Stimulated activated memory B cell treated with anti-CD40 and anti-IgM and Interleukin-4, amounts not matched to agents 10 μg/mL and 1 μg/mL and 100 μg/mL, for 72 hours (primary cell): ENCODE data around the gene RNF44.
"Not testable (repeated sequence)": the region's sequence is repeated elsewhere in the genome, so short reads cannot be mapped to it uniquely, and the experiment has no call there.

ENCODE experiments used
- ATAC-seq: fragments of 150-1000 bp; cut with Tn5 transposase; 2 replicates; pipeline ENCODE4 v1.10.0; 2021
- H3K27ac Mint-ChIP-seq: one replicate; pipeline ENCODE4 v1.8.0; 2022; ENCODE audit warnings: mild to moderate bottlenecking, mixed read lengths
- H3K27me3 Mint-ChIP-seq: one replicate; pipeline ENCODE4 v1.8.0; 2022; ENCODE audit warnings: mixed read lengths
- H3K36me3 Mint-ChIP-seq: one replicate; pipeline ENCODE4 v1.8.0; 2022; ENCODE audit warnings: mixed read lengths
- H3K4me1 Mint-ChIP-seq: one replicate; pipeline ENCODE4 v1.8.0; 2022; ENCODE audit warnings: mixed read lengths
- H3K4me3 Mint-ChIP-seq: one replicate; pipeline ENCODE4 v1.8.0; 2022; ENCODE audit warnings: mild to moderate bottlenecking, moderate library complexity, mixed read lengths
- H3K9me3 Mint-ChIP-seq: one replicate; pipeline ENCODE4 v1.8.0; 2022; ENCODE audit warnings: mixed read lengths

The RNF44 gene

DNA sequence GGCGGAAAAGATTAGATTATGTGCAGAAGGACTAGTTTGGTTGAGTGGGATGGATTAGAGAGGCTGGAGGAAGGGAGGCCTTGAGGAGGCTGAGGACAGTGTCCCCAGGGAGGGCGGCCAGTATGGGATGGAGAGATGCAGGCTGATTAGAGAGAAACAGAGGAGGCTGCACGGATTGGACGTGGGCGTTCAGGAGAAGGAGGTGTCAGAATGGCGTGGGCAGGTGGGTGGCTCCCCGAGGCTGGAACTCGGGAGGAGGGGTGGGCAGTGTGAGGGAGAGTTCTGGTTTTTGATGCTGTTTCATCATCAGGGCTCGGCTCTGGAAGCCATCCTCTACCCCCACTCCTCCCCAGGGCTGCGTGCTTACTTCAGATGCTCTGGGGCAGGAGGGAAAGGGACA is 25.0 kb upstream of the RNF44 start:
- no peak overlapping the region for H3K27ac Mint-ChIP-seq
- H3K27me3 Mint-ChIP-seq, result peaks cover 56% of the 10 kb centered on the region
- no peak overlapping the region for H3K4me3 Mint-ChIP-seq
- peaks cover 14% of the 10 kb centered on the region for H3K4me1 Mint-ChIP-seq
- no peaks in the 10 kb centered on the region for H3K36me3 Mint-ChIP-seq
- H3K9me3 Mint-ChIP-seq, result no peaks in the 10 kb centered on the region
- no peak for ATAC-seq

DNA sequence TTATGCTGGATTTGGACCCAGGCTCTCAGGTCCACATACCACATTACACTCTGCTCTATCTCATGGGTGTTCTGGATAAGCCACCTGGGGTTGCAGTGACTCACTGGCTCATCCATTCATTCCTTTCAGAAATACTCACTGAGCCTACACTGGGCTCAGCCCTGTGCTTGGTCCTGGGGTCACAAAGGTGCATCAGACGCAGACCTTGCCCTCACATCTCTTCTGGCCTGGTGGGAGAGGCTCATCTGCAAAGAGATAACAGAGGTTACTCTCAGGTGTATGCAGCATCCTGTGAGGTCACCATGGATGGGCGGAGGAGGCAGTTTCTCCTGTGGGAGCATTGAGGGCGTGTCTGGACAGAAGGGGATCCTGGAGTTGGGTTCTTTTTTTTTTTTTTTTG is 24.1 kb upstream of the RNF44 start:
- no peak for ATAC-seq
- Mint-ChIP-seq H3K4me1 (peaks cover 14% of the 10 kb centered on the region), H3K27me3 (peaks cover 51% of the 10 kb centered on the region), H3K9me3 (no peaks in the 10 kb centered on the region), H3K4me3 (no peak overlapping the region), H3K36me3 (no peaks in the 10 kb centered on the region), H3K27ac (no peak overlapping the region)

DNA sequence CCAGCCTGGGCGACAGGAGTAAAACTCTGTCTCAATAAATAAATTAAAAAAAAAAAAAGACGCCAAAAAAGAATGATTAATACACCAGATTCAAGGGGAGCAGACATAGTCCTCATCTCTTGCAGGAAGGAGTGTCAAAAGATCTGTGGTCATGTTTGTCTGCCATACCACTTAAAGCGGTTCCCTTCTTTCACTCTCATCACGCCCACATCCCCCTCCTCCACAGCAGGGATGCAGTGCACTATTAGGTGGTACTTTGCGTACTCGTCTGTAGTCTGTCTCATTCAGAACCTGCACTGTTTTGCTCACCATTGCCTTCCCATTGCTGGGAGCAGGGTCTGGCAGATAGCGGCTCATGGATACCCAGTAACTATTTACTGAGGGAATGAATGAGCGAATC is 23.2 kb upstream of the RNF44 start:
- H3K4me1 Mint-ChIP-seq, result peaks cover 14% of the 10 kb centered on the region
- H3K4me3 Mint-ChIP-seq, result no peak overlapping the region
- H3K36me3 Mint-ChIP-seq, result no peaks in the 10 kb centered on the region
- ATAC-seq, result no peak
- no peak overlapping the region for H3K27ac Mint-ChIP-seq
- no peaks in the 10 kb centered on the region for H3K9me3 Mint-ChIP-seq
- H3K27me3 Mint-ChIP-seq, result peaks cover 42% of the 10 kb centered on the region

DNA sequence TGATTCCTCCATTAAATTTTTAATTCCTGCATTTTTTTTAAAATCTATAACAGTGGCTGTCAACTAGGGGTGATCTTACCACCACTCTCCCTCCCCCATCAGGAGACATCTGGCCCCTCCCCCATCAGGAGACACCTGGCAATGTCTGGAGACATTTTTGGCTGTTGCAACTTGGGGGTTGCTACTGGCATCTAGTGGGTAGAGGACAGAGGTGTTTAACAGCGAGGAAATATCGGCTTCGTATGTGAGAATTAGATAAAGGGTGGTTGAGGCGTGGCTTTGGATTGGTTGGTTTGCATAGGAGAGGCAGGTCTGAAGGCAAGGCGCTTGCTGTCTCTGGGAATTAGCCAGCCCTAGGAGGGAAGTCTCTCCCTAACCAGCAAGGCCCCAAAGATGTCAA is 22.5 kb upstream of the RNF44 start:
- H3K36me3 Mint-ChIP-seq, result no peaks in the 10 kb centered on the region
- no peak overlapping the region for H3K4me3 Mint-ChIP-seq
- H3K4me1 Mint-ChIP-seq, result peaks cover 20% of the 10 kb centered on the region
- no peak for ATAC-seq
- H3K9me3 Mint-ChIP-seq, result no peaks in the 10 kb centered on the region
- H3K27me3 Mint-ChIP-seq, result peaks cover 42% of the 10 kb centered on the region
- H3K27ac Mint-ChIP-seq, result no peak overlapping the region

DNA sequence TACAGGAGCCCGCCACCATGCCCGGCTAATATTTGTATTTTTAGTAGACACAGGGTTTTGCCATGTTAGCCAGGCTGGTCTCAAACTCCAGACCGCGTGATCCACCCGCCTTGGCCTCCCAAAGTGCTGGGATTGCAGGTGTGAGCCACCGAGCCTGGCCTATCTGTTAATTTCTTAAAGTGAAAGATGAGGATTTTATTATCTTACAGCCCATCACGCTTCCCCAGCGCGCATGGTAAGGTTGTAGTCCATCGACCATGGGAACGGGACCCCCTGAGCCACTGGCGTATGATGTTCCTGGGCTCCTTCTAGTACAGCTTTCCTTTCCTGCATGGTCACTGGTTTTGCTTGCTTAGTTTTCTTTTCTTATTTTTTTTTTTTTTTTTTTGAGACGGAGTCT is 20.6 kb upstream of the RNF44 start:
- Mint-ChIP-seq H3K27me3 (peaks cover 47% of the 10 kb centered on the region), H3K9me3 (no peaks in the 10 kb centered on the region), H3K4me1 (peaks cover 30% of the 10 kb centered on the region), H3K36me3 (no peaks in the 10 kb centered on the region), H3K4me3 (no peak overlapping the region), H3K27ac (no peak overlapping the region)
- ATAC-seq, result no peak

DNA sequence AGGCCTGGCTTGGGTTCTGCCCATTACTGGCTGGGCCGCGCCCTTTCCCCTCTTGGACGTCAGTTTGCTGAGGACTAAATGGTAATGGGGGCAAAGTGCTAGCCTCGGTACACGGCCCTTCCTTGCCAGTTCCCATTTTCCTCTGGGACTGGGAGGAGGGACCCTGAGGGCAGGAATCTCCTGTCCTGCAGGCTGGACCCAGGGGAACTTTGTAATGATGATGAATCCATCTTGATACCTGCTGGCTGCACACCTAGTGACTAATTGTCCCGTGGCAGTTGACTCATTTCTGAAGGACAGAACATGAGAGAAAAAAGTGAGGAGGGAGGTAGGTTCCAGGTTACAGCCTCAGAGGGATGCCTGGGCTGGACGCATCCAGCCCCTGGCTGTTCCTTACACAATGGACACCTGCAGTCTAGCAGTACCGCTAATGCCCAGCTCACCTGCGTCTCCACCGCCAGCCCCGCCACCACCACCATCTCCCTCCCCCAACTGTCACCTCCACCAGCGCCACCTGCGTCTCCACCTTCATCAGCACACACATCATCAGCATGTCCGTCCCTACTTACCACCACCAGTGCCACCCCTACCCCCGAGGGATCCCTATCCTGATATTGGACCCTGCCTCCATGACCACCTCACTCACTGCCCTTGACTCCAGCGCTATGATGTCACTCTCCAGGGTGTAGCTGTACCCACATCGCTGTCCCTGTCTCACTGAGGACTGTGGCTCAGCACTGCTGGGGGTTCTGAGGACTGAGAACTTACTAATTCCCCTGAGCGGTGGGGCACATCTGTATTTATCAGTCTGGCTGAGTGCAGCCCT is 16.3 kb upstream of the RNF44 start:
- no peaks in the 10 kb centered on the region for H3K9me3 Mint-ChIP-seq
- H3K27ac Mint-ChIP-seq, result no peak overlapping the region
- H3K4me3 Mint-ChIP-seq, result no peak overlapping the region
- ATAC-seq, result no peak
- H3K36me3 Mint-ChIP-seq, result no peaks in the 10 kb centered on the region
- H3K4me1 Mint-ChIP-seq, result peaks cover 34% of the 10 kb centered on the region
- peaks cover 15% of the 10 kb centered on the region for H3K27me3 Mint-ChIP-seq

DNA sequence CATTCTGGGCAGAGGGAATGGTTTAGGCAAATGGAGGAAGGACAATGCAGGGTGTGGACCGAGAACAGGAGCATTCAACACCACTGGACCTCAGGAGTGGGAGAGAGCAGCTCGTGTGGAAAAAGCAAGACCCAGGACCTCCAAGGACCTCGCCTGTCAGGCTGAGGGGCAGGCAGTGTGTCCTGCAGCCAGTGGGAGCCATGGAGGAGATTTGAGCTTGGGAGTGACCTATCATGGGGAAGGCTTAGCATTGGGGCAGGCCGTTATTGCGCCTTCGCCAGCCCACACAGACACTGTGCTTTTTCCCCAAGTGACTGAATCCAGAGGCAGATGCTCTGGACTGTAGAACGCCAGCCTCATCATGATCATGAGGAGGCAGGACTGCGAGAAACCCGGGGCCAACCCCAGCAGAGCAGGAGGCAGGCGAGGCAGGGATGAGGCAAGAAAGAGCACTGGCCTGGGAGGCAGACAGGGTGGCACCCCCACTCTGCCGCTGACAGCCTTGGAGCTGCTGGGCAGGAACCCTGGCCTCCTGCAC is 15.2 kb upstream of the RNF44 start:
- H3K27ac Mint-ChIP-seq, result no peak overlapping the region

DNA sequence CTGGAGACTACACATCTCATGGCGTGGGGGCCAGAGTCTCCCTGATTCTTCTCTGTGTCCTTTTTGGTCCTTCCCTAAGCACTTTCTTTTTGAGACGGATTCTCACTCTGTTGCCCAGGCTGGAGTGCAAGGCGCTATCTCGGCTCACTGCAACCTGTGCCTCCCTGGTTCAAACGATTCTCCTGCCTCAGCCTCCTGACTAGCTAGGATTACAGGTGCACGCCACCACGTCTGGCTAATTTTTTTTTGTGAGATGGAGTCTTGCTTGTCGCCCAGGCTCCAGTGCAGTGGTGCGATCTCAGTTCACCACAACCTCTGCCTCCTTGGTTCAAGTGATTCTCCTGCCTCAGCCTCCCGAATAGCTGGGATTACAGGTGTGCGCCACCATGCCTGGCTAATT is 13.7 kb upstream of the RNF44 start:
- peaks cover 34% of the 10 kb centered on the region for H3K4me1 Mint-ChIP-seq
- H3K27ac Mint-ChIP-seq, result peak overlapping the region; percentile 54
- H3K4me3 Mint-ChIP-seq, result peak overlapping the region; percentile 51
- ATAC-seq, H3K36me3 Mint-ChIP-seq, H3K9me3 Mint-ChIP-seq: not testable (repeated sequence)
- H3K27me3 Mint-ChIP-seq, result peaks cover 15% of the 10 kb centered on the region

More for the DNA sequence above, 15.2 kb upstream of the RNF44 start:
- H3K4me3 Mint-ChIP-seq, result no peak overlapping the region
- H3K27me3 Mint-ChIP-seq, result peaks cover 15% of the 10 kb centered on the region
- no peaks in the 10 kb centered on the region for H3K36me3 Mint-ChIP-seq
- no peaks in the 10 kb centered on the region for H3K9me3 Mint-ChIP-seq
- H3K4me1 Mint-ChIP-seq, result peaks cover 34% of the 10 kb centered on the region
- no peak for ATAC-seq

DNA sequence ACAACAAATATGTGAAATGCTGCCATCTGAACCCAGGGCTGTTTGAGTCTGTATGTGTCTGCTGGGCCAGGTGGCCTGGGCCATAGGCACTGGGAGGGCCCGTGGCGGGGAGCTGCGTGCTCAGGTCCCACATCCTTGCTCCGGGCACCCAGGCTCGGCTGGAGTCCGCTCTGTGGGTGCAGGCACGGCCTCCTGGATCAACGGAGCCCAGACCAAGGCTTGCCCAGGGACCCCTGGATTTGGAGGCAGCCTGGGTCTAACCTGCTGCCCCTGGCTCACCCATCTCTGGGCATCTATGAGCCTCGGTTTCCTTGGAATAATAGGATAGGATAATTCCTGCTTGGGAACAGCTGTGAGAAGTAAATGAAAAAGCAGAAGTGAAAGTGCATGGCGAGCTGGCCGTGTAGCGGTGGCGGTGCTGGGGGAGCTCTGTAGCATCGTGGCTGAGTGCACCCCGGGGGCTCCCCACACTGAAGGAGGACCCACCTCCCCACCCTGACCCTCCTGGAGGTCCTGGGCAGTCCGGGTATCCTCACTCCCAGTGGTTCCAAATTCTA is 13.2 kb upstream of the RNF44 start:
- peak overlapping the region; percentile 54 for H3K27ac Mint-ChIP-seq
- peaks cover 15% of the 10 kb centered on the region for H3K27me3 Mint-ChIP-seq
- H3K9me3 Mint-ChIP-seq, result no peaks in the 10 kb centered on the region
- H3K4me1 Mint-ChIP-seq, result peaks cover 34% of the 10 kb centered on the region
- H3K4me3 Mint-ChIP-seq, result peak overlapping the region; percentile 48
- ATAC-seq, result peak; percentile 74
- no peaks in the 10 kb centered on the region for H3K36me3 Mint-ChIP-seq

DNA sequence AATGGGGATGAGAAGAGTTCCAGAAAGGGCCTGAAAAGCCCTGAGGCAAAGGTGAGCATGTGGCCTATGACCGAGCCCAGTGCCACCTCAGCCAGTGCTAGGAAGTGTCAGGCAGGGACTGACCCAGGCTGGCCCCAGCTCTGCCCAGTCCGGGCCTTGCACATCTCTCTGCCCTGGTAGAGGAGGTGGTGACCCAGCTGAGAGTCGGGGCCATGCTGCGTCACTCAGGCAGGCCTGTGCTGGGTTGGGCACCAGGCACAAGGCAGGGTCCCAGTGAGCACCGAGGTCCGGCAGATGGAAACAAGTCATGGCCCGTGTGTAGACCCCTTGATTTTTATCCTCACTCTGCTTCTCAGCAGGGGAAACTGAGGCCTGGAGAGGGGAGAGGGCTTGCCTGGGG is 12.7 kb upstream of the RNF44 start:
- H3K4me3 Mint-ChIP-seq, result no peak overlapping the region
- peaks cover 33% of the 10 kb centered on the region for H3K4me1 Mint-ChIP-seq
- no peaks in the 10 kb centered on the region for H3K9me3 Mint-ChIP-seq
- H3K27me3 Mint-ChIP-seq, result peaks cover 10% of the 10 kb centered on the region
- H3K36me3 Mint-ChIP-seq, result no peaks in the 10 kb centered on the region
- ATAC-seq, result no peak
- peak overlapping the region; percentile 54 for H3K27ac Mint-ChIP-seq

DNA sequence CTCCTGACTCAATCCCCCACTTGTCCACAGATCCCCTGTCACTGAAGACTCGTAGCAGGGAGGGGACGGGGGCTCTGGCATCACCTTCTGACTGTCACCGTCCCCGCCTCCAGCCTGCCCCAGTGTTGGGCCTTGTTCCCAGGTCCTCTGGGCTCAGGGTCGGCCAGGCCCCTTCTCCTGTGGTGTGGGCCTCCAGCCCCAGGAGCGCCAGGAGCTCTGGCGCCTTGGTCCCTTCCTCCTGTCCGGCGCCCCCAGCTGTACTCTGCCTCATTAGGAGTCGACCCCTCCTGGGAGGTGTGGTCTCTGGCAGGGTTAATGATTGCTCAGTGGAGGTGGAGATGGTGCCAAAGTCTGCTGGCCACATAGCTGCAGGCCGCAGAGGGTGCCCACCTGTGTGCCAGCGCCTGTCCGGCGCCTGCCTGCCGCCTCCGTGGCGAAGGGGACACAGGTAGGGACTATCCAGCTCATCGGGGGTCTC is 11.8 kb upstream of the RNF44 start, which contains the start of gene CDHR2:
Gene CDHR2, plus strand, starts transcription at position 376 of the 478 bp plus-strand sequence. CDS start 16,011 bp downstream, outside the sequence.
- Mint-ChIP-seq H3K27ac (peak within 1 kb of the TSS; percentile 60), H3K27me3 (peaks cover 7% of the 10 kb centered on the region), H3K4me3 (no peak within 1 kb of the TSS), H3K36me3 (no peaks in the 10 kb centered on the region), H3K9me3 (no peaks in the 10 kb centered on the region), H3K4me1 (peaks cover 37% of the 10 kb centered on the region)
- ATAC-seq, result no peak

DNA sequence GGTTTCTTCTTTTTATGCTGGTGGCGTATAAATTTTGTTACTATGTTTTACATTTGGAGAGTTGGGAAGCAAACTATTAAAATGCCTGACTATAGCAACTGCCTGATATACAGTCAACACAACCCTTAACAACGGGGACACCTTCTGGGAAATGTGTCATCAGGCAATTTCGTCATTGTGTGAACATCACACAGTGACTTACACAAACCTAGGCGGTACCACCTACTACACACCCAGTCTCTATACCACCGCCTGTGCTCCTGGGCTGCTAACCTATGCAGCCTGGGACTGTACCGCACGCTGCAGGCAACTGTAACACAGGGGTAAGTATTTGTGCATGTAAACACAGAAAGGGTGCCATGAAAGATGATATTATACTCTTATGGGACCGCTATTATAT is 10.6 kb upstream of the RNF44 start:
- peaks cover 36% of the 10 kb centered on the region for H3K4me1 Mint-ChIP-seq
- no peak overlapping the region for H3K4me3 Mint-ChIP-seq
- ATAC-seq, result no peak
- H3K36me3 Mint-ChIP-seq, result no peaks in the 10 kb centered on the region
- no peaks in the 10 kb centered on the region for H3K9me3 Mint-ChIP-seq
- H3K27ac Mint-ChIP-seq, result no peak overlapping the region
- no peaks in the 10 kb centered on the region for H3K27me3 Mint-ChIP-seq

DNA sequence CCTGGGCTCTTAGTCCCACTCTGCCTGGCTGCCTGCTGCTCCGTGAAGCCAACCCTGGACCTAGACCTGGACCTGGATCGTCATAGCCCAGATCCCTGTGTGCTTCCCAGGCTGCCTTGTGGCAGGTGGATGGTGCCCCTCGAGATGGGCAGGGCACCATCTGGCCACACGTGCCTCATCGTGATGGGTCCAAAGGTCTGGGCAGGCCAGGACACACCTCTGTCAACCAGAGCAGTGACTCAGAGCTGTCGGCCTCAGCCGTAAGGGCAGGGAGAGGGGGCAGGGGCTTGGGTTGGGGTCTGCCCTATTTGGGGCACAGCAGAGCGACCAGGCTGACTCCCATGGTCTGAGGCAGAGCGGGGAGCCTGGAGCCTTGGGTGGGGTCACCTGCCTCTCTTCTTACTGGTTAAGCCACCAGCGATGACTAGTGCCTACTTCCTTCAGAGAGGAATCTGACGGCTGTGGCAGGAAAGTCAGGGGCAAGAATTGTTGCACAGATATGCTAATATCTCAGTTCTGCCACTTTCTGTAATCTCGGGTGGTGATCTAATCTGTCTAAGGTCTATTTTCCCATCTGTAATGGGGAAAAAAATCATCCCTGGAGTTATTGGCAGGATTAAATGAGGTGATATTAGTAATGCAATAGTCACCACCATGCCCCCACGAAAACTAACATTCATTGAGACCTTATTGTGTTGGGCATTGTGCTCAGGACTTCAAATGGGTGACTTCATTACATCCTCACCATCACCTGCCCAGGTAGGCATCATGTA is 8.7 kb upstream of the RNF44 start:
- Mint-ChIP-seq H3K4me1 (peaks cover 44% of the 10 kb centered on the region), H3K27ac (no peak overlapping the region), H3K27me3 (no peaks in the 10 kb centered on the region), H3K36me3 (no peaks in the 10 kb centered on the region), H3K9me3 (no peaks in the 10 kb centered on the region), H3K4me3 (no peak overlapping the region)
- ATAC-seq, result no peak

DNA sequence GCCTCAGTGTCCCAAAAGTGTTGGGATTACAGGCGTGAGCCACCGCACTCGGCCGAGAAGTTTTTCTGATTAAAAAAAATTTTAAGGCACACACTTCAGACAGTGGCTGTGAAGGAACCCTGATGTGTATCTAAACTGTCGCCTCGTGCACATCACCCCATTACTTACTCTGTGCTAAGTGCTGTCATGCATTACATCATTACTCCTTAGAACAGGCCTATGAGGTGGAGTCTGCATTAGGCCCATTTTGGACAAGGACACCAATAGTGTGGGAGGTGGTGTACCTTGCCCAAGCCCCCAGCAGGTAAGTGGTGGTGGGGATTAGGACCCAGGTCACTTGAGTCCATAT is 8.2 kb upstream of the RNF44 start:
- Mint-ChIP-seq H3K27me3 (no peaks in the 10 kb centered on the region), H3K36me3 (no peaks in the 10 kb centered on the region), H3K4me3 (no peak overlapping the region), H3K9me3 (no peaks in the 10 kb centered on the region), H3K4me1 (peaks cover 44% of the 10 kb centered on the region), H3K27ac (no peak overlapping the region)
- no peak for ATAC-seq

DNA sequence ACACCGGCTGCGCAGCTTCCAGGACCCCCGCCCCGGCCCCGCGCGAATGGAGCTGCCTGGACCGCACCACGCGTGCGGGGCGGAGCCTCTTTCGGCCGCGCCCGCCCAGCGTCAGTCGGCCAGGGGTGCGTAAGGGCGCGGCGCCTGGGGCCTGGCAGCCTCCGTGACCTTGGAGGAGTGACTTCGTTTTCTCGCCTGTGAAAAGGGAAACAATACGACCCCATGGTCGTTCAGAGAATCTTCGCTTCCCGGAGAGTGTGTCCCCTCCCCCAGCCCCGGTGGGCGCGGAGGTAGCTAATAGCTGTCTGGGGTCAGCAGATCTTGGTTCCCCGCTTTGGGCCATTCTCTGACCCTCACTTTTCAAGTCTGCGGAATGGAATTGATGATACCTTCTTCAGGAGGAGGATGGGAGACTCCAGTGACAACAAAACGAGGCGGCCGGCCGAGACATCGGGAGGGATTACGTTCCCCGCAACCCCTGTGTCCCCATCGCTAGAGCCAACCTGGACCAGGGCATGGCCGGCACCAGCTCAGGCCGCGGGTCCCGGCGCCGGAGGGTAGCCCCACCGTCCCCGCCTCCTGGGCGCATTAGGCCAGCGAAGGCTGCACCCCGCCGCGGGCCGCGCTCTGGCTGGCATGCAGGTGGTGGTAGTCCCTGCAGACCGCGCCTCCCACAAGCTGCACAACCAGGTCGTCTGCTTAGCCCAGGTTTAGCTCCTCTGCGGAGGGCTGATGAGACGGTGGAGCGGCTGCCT is 6.4 kb upstream of the RNF44 start:
- ATAC-seq, result peak; percentile 93

More for the DNA sequence above, 6.4 kb upstream of the RNF44 start:
- Mint-ChIP-seq H3K36me3 (no peaks in the 10 kb centered on the region), H3K27ac (peak overlapping the region; percentile 92), H3K27me3 (no peaks in the 10 kb centered on the region), H3K4me1 (peaks cover 48% of the 10 kb centered on the region), H3K4me3 (peak overlapping the region; percentile 97), H3K9me3 (no peaks in the 10 kb centered on the region)
